K562 (cell line): Measurements from ENCODE around the gene KBTBD3. TPM values are rescaled to one million over a fixed set of nuclear protein-coding genes. Genes with fewer than 3 reads are reported as not detected.

ENCODE experiments used
- ATF7 ChIP-seq: fragments of 450-650 bp; IDR thresholded peaks from 2 replicates; pipeline ENCODE4 v1.7.1; 2014; ENCODE audit warnings: mild to moderate bottlenecking, moderate library complexity
- CREB1 ChIP-seq, 2 experiments: sonication (generic) in 1 of 2; formaldehyde crosslinking in 1 of 2; IDR thresholded peaks; 2 replicates each; pipeline versions ENCODE4 v1.6.1 to v1.8.0; 2012 to 2022; ENCODE audit warnings: inconsistent platforms in 1 of 2, mild to moderate bottlenecking in 1 of 2, missing genetic modification reagents in 1 of 2, moderate library complexity in 1 of 2
- DNMT1 ChIP-seq: fragments of 450-650 bp; IDR thresholded peaks from 2 replicates; pipeline ENCODE4 v1.6.1; 2016; ENCODE audit warnings: antibody characterized with exemption, mild to moderate bottlenecking
- GTF2A2 ChIP-seq: IDR thresholded peaks from 2 replicates; pipeline ENCODE4 v1.6.1; 2016; ENCODE audit warnings: mild to moderate bottlenecking, missing genetic modification characterization, missing compliant biosample characterization
- NFE2 ChIP-seq: IDR thresholded peaks from 2 replicates; pipeline ENCODE4 v1.6.1; 2014; ENCODE audit warnings: antibody characterized with exemption, low read depth
- POLR2B ChIP-seq: fragments of 450-650 bp; IDR thresholded peaks from 2 replicates; pipeline ENCODE4 v1.6.1; 2018; ENCODE audit warnings: low read depth; ENCODE audit not compliant: partially characterized antibody
- SMAD4 ChIP-seq: fragments of 250-450 bp; sonication (Bioruptor Pico); conservative IDR thresholded peaks from 2 replicates; pipeline ENCODE4 v1.8.0; 2021; ENCODE audit warnings: inconsistent platforms, mild to moderate bottlenecking, moderate library complexity
- ZBTB26 ChIP-seq: fragments of 450-650 bp; formaldehyde crosslinking; IDR thresholded peaks from 2 replicates; pipeline ENCODE4 v1.4.0; 2022; ENCODE audit warnings: missing genetic modification characterization
- ZNF583 ChIP-seq: fragments of 250-450 bp; sonication (Bioruptor Pico); IDR thresholded peaks from 2 replicates; pipeline ENCODE4 v1.4.0; 2020
- ZNF77 ChIP-seq: fragments of 250-450 bp; sonication (Bioruptor Pico); IDR thresholded peaks from 2 replicates; pipeline ENCODE4 v1.5.0; 2020
- polyA plus RNA-seq, 8 experiments: library from polyadenylated mRNA; depleted of rRNA in 4 of 8; stranded (reverse) in 5 of 8; unstranded in 3 of 8; fragments of >200 nt; fragmentation: Nextera tagmentation in 2 of 8; fragmentation: Illumina TruSeq in 1 of 8; extraction: Ambion mirVana in 2 of 8; extraction: Trizol in 1 of 8; gene quantifications; 2 replicates each; pipeline versions ENCODE4 v1.2.1 to v1.2.3, GENCODE V29; 2011 to 2014; ENCODE audit warnings: inconsistent platforms in 1 of 8, missing spikeins in 1 of 8
- total RNA-seq, 7 experiments: library from RNA; depleted of rRNA in 6 of 7; stranded (reverse); fragments of >200 nt in 6 of 7; fragmentation: Illumina TruSeq in 2 of 7; extraction: Trizol in 2 of 7; gene quantifications; 2 replicates each; pipeline versions ENCODE4 v1.2.1 to v1.2.3, GENCODE V29; 2011 to 2021; ENCODE audit warnings: low replicate concordance in 1 of 7
- TF ChIP-seq, protein P1 (sequence below), 2 experiments: fragments of 450-650 bp; IDR thresholded peaks; 2 replicates each; pipeline ENCODE4 v1.6.1; 2018; ENCODE audit warnings: mild to moderate bottlenecking in 2 of 2, low read depth in 1 of 2; ENCODE audit not compliant: partially characterized antibody in 2 of 2
- TF ChIP-seq, protein P2 (sequence below): sonication (generic); formaldehyde crosslinking; IDR thresholded peaks from 2 replicates; pipeline ENCODE4 v1.8.1; 2022; ENCODE audit warnings: missing genetic modification reagents
- TF ChIP-seq, protein P3 (sequence below): sonication (generic); formaldehyde crosslinking; IDR thresholded peaks from 2 replicates; pipeline ENCODE4 v1.4.0; 2020; ENCODE audit warnings: mild to moderate bottlenecking, missing genetic modification reagents
- TF ChIP-seq, protein P4 (sequence below): fragments of 250-450 bp; sonication (Bioruptor Pico); IDR thresholded peaks from 2 replicates; pipeline ENCODE4 v1.5.0; 2021
- TF ChIP-seq, protein P5 (sequence below): fragments of 250-450 bp; sonication (Bioruptor Pico); IDR thresholded peaks from 2 replicates; pipeline ENCODE4 v1.5.1; 2021; ENCODE audit warnings: mild to moderate bottlenecking

KBTBD3 gene
- total and polyA plus RNA-seq, 9 of the 15 experiments (the other 6 are each of a cell fraction or from before 2014, with no cell fraction given), result 4.2 to 31.2 (median 6.4) TPM

DNA sequence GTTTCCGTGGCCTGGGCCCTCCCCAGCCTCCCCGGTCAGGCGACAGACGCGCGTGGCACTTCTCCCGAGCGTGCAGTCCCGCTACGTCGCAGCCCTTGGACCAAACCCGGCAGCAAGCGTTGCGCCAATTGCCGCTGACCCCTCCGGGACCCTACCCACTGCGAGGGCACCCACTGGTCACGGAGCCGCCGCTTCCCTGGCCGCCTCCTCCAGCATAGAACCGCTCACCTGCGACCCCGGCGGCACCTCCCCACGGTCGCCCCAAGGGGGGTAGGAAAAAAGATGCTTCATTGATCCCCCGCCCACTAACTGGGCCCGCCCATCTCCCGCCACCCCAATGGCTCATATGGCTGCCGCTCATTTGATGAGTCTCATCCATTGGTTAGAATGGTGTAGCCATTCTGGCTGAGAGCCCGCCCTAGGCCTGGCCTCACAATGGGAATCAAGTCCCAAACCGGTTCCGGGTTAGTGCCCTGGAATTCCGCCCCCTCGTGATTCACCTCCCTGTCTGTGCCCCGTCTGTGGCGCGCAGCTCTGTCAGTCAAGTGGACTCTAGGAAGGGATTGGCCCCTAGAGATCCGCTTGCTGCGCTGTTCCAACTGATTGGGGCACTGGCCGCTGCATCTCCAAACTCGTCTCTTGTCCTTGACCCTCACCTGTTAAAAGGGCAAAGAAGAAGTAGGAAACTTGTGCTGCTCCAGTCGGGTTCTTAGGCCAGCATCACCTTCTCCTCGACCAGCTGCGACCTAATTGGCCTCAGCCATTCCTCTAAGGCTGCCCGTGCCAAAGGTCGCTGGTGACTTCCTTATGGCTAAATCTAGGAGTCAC, 55.0 kb downstream of the KBTBD3 start, which contains the start of gene MSANTD4 (continued):
- TF ChIP-seq NFE2 (no peak), POLR2B (peak; percentile 25), ZNF77 (CRISPR knock-in tag) (no peak), CREB1 (IDR thresholded peaks at IDR 0.05) (peak; percentile 67), CREB1 (CRISPR knock-in tag; IDR thresholded peaks at IDR 0.05) (peak; percentile 76), ATF7 (peak; percentile 75), SMAD4 (CRISPR knock-in tag) (no peak), ZNF583 (no peak), DNMT1 (no peak), ZBTB26 (CRISPR knock-in tag) (no peak), GTF2A2 (tag) (no peak)
- TF ChIP-seq, protein P1, sequence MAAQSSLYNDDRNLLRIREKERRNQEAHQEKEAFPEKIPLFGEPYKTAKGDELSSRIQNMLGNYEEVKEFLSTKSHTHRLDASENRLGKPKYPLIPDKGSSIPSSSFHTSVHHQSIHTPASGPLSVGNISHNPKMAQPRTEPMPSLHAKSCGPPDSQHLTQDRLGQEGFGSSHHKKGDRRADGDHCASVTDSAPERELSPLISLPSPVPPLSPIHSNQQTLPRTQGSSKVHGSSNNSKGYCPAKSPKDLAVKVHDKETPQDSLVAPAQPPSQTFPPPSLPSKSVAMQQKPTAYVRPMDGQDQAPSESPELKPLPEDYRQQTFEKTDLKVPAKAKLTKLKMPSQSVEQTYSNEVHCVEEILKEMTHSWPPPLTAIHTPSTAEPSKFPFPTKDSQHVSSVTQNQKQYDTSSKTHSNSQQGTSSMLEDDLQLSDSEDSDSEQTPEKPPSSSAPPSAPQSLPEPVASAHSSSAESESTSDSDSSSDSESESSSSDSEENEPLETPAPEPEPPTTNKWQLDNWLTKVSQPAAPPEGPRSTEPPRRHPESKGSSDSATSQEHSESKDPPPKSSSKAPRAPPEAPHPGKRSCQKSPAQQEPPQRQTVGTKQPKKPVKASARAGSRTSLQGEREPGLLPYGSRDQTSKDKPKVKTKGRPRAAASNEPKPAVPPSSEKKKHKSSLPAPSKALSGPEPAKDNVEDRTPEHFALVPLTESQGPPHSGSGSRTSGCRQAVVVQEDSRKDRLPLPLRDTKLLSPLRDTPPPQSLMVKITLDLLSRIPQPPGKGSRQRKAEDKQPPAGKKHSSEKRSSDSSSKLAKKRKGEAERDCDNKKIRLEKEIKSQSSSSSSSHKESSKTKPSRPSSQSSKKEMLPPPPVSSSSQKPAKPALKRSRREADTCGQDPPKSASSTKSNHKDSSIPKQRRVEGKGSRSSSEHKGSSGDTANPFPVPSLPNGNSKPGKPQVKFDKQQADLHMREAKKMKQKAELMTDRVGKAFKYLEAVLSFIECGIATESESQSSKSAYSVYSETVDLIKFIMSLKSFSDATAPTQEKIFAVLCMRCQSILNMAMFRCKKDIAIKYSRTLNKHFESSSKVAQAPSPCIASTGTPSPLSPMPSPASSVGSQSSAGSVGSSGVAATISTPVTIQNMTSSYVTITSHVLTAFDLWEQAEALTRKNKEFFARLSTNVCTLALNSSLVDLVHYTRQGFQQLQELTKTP (IDR thresholded peaks at IDR 0.05; ENCODE audit: low read depth in 1 of 2, partially characterized antibody in 2 of 2), result no peak
- TF ChIP-seq, protein P2, sequence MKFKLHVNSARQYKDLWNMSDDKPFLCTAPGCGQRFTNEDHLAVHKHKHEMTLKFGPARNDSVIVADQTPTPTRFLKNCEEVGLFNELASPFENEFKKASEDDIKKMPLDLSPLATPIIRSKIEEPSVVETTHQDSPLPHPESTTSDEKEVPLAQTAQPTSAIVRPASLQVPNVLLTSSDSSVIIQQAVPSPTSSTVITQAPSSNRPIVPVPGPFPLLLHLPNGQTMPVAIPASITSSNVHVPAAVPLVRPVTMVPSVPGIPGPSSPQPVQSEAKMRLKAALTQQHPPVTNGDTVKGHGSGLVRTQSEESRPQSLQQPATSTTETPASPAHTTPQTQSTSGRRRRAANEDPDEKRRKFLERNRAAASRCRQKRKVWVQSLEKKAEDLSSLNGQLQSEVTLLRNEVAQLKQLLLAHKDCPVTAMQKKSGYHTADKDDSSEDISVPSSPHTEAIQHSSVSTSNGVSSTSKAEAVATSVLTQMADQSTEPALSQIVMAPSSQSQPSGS (CRISPR knock-in tag), result no peak
- TF ChIP-seq, protein P3, sequence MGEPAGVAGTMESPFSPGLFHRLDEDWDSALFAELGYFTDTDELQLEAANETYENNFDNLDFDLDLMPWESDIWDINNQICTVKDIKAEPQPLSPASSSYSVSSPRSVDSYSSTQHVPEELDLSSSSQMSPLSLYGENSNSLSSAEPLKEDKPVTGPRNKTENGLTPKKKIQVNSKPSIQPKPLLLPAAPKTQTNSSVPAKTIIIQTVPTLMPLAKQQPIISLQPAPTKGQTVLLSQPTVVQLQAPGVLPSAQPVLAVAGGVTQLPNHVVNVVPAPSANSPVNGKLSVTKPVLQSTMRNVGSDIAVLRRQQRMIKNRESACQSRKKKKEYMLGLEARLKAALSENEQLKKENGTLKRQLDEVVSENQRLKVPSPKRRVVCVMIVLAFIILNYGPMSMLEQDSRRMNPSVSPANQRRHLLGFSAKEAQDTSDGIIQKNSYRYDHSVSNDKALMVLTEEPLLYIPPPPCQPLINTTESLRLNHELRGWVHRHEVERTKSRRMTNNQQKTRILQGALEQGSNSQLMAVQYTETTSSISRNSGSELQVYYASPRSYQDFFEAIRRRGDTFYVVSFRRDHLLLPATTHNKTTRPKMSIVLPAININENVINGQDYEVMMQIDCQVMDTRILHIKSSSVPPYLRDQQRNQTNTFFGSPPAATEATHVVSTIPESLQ (CRISPR knock-in tag), result no peak
- TF ChIP-seq, protein P4, sequence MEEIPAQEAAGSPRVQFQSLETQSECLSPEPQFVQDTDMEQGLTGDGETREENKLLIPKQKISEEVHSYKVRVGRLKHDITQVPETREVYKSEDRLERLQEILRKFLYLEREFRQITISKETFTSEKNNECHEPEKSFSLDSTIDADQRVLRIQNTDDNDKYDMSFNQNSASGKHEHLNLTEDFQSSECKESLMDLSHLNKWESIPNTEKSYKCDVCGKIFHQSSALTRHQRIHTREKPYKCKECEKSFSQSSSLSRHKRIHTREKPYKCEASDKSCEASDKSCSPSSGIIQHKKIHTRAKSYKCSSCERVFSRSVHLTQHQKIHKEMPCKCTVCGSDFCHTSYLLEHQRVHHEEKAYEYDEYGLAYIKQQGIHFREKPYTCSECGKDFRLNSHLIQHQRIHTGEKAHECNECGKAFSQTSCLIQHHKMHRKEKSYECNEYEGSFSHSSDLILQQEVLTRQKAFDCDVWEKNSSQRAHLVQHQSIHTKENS (CRISPR knock-in tag), result no peak
- TF ChIP-seq, protein P5, sequence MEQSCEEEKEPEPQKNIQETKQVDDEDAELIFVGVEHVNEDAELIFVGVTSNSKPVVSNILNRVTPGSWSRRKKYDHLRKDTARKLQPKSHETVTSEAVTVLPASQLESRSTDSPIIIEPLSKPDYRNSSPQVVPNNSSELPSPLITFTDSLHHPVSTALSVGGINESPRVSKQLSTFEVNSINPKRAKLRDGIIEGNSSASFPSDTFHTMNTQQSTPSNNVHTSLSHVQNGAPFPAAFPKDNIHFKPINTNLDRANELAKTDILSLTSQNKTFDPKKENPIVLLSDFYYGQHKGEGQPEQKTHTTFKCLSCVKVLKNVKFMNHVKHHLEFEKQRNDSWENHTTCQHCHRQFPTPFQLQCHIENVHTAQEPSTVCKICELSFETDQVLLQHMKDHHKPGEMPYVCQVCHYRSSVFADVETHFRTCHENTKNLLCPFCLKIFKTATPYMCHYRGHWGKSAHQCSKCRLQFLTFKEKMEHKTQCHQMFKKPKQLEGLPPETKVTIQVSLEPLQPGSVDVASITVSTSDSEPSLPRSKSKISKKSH, result no peak
